Inferior parietal cortex (tissue), 1 donor: Measurements from ENCODE around the gene CXCL14.
"Not testable (repeated sequence)": the region's sequence is repeated elsewhere in the genome, so short reads cannot be mapped to it uniquely, and the experiment has no call there.

ENCODE experiments used
- DNase-seq: peaks from one replicate; pipeline ENCODE4 v3.0.0-alpha.2; 2016; ENCODE audit errors: extremely low spot score

The CXCL14 gene

GRCh38 chr5:135543485-135544304, 35.1 kb downstream of the CXCL14 start:
- no peak for DNase-seq

DNA sequence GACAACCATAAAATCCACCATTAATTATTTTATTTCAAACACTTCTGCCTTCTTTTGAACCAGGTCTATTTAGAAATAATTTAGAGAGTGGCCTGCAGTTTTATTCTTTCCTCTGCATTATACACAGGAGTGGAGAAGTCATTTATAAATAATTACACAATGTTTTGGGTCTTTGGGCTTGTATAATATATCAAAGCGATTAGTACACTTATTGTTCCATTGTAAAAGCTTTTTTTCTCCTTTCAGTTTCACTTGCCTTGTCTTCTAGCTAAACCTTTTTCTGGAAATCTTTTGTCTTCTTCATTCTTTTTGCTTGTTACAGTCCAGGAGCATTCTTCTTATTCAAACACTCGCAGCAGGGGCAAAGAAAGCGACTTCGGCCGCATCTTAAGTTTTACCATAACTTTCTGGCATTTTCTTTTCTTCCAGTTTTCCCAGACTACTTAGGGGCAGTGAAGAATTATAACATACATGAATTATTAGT, 35.7 kb downstream of the CXCL14 start:
- DNase-seq, result no peak

- DNase-seq, result no peak
These were observed 36.8 kb downstream of the CXCL14 start for GRCh38 chr5:135541807-135542502.

GRCh38 chr5:135539430-135540005, 39.3 kb downstream of the CXCL14 start:
- DNase-seq, result no peak

GRCh38 chr5:135538261-135538660, 40.5 kb downstream of the CXCL14 start:
- DNase-seq, result no peak

DNA sequence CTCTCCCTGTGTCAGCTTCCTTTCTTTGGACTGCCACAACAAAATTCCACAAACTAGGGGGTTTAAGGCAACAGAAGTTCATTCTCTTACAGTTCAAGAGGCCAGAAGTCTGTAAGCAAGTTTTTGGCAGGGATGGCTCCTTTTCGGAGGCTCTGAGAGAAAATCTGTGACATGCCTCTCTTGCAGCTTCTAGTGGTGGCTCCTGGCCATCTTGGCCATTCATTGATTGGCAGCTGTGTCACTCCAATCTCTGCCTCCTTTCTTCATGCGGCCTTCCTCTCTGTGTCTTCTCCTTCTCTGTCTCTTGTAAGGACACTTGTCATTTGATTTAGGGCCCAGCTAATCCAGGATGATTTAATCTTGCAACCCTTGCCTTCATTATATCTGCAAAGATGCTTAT, 41.0 kb downstream of the CXCL14 start:
- no peak for DNase-seq

- no peak for DNase-seq
These were observed 41.5 kb downstream of the CXCL14 start for GRCh38 chr5:135537271-135537670.

GRCh38 chr5:135535820-135536801, 42.7 kb downstream of the CXCL14 start, which contains the start of gene NEUROG1:
TSS of gene NEUROG1 (minus strand) at chr5:135535964. CDS start at chr5:135535690, 274 bp downstream.
- DNase-seq, result no peak

DNA sequence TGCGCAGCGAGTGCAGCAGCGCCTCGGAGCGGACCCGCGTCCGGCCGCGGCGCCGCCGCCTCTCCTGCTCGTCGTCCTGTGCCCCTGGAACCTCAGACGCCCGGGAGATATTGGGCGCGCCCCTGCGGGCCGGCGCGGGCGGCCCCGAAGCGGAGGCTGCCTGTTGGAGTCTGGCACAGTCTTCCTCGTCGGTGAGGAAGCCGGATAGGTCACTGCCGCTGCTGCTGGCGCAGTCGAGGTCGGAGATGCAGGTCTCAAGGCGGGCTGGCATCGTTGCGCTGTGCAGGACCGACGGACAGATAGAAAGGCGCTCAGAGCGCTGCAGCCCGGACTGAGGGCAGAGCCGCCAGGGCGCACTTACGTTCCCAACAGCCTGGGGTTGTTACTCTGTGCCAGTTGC, 43.4 kb downstream of the CXCL14 start:
- no peak for DNase-seq

- no peak for DNase-seq
These were observed 44.0 kb downstream of the CXCL14 start for GRCh38 chr5:135534609-135535419.

GRCh38 chr5:135533794-135534193, 45.0 kb downstream of the CXCL14 start:
- DNase-seq, result no peak

DNA sequence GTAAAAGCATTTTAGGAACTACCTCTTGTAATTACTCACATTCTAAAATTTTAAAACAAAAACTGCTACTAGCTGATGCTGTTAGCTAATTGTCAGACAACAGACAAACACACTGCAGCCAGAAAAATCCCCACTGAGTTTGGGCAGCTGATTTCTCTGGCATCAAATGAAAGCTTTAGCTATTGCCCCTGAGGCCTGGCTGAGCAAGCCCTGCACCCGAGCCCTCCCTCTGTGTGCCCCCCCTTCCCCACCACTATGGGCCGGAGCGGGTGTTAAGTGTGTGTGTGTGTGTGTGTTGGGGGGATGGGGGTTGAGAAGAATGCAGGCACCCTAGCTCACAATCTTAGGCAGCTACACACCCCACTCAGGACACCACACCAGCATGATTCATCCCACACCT, 45.5 kb downstream of the CXCL14 start:
- no peak for DNase-seq

- not testable (repeated sequence) for DNase-seq
These were observed 49.2 kb downstream of the CXCL14 start for GRCh38 chr5:135529576-135529975.

DNA sequence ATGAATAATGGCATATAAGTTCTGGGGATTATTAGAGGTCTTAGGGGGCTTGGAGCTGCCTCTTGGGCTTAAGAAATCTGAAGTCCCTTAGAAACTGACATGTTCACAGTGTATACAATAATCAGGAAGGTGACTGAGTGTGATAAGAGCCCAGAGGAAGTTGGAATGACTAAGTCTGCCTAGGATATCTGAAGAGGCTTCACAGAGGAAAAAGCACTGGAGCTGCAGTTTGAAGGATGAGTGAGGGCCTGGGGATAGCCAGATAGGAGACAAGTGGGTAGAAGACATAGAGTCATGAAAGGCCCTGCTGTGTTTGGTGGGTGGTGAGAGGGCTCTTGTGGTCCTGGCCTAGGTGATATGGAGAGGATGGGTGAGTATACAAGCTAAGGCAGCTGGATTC, 51.9 kb downstream of the CXCL14 start:
- DNase-seq, result no peak

DNA sequence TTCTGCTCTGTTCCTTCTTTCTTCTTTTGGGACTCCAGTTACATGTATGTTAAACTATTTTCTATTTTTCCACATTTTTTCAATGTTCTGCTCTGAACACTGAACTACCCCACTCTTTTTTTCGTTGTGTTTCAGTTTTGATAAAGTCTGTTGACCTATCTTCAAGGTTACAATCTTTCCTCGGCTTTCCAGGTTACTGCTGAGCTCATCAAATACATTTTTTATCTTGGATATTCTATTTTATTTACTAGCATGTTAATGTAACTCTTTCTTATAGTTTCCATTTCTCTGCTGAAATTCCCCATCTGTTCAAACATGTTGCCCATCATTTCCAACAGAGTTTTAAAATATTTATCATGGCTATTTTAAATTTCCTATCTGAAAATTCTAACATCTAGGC, 56.8 kb downstream of the CXCL14 start:
- no peak for DNase-seq
